Keratinocyte (primary cell): ENCODE data around the gene HELZ.

Experiments used
- CTCF ChIP-seq, 3 experiments: IDR thresholded peaks in 1 of 3; conservative IDR thresholded peaks in 1 of 3; optimal IDR thresholded peaks in 1 of 3; 2 replicates in 2 of 3; 3 replicates in 1 of 3; pipeline versions ENCODE3 to v1.5.1; 2011; ENCODE audit warnings: low read length in 3 of 3, mild to moderate bottlenecking in 3 of 3, moderate library complexity in 2 of 3, control low read depth in 1 of 3, inconsistent platforms in 1 of 3; ENCODE audit not compliant: insufficient read depth in 2 of 3; ENCODE audit errors: extremely low read depth in 1 of 3
- EZH2 ChIP-seq: IDR thresholded peaks from one replicate; pipeline ENCODE4 v1.6.1; 2012; ENCODE audit warnings: inconsistent platforms, mild to moderate bottlenecking, low read length, moderate library complexity

GRCh38 chr17:67273900-67274299 is 28.9 kb upstream of the HELZ start:
- TF ChIP-seq CTCF (optimal IDR thresholded peaks at IDR 0.05 in 1 of 3, IDR thresholded peaks at IDR 0.05 in 1 of 3, conservative IDR thresholded peaks at IDR 0.05 in 1 of 3; ENCODE audit: extremely low read depth in 1 of 3, insufficient read depth in 2 of 3, low read length in 3 of 3) (no peak), EZH2 (no peak)
